Bronchial epithelial cell (primary cell): Measurements from ENCODE around the gene SYT12. TPM values are rescaled to one million over a fixed set of nuclear protein-coding genes. Genes with fewer than 3 reads are reported as not detected.

Source experiments
- DNase-seq: peaks from one replicate; pipeline ENCODE4 v3.0.0-alpha.2; 2010; ENCODE audit warnings: low read depth
- FAIRE-seq: peaks from 2 replicates; lab custom pipeline; 2011; peaks lifted over from hg19 to GRCh38; lab: Jason Lieb, UNC
- H3K27me3 ChIP-seq: 2 replicates; pipeline ENCODE4 v1.5.1; 2011; ENCODE audit warnings: low read length; ENCODE audit not compliant: control insufficient read depth, insufficient read depth
- H3K36me3 ChIP-seq: 2 replicates; pipeline ENCODE4 v1.5.1; 2011; ENCODE audit warnings: low read length; ENCODE audit not compliant: control insufficient read depth, insufficient read depth
- H3K4me3 ChIP-seq: 2 replicates; pipeline ENCODE4 v1.5.1; 2011; ENCODE audit warnings: mild to moderate bottlenecking, low read depth, low read length, control low read depth
- CTCF ChIP-seq: IDR thresholded peaks from 2 replicates; pipeline ENCODE4 v1.5.1; 2011; ENCODE audit warnings: mild to moderate bottlenecking, moderate library complexity, low read length, control low read depth, inconsistent platforms; ENCODE audit not compliant: insufficient read depth, severe bottlenecking
- total RNA-seq: library from RNA; depleted of rRNA; stranded (reverse); fragments of >200 nt; gene quantifications from 2 replicates; pipeline ENCODE4 v1.2.1, GENCODE V29; 2014

Gene SYT12
- total RNA-seq, 1 donor from 2014 or later, result 2.9 TPM

DNA sequence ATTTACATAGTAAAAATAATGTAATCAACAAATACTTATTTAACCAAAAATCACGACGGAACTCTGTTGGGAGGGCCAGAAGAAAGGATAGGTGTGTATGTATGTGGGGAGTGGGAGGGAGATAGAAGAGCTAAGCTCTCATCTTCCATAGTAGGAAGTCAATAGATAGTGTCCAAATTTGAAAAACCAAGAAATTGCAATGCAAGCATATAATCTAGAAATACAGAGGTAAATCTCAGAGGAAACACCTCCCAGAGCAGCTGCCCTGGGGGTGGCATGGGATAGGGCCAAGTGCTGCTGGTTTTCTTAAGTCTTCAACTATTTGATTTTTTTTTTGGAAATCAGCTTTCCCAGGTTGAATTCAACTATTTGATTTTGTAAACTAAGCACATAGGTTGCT, 30.9 kb upstream of the SYT12 start:
- DNase-seq, result no peak
- Histone ChIP-seq H3K36me3 (no peaks in the 10 kb centered on the region), H3K4me3 (no peak overlapping the region), H3K27me3 (no peaks in the 10 kb centered on the region)
- no peak for TF ChIP-seq CTCF
- no peak for FAIRE-seq

DNA sequence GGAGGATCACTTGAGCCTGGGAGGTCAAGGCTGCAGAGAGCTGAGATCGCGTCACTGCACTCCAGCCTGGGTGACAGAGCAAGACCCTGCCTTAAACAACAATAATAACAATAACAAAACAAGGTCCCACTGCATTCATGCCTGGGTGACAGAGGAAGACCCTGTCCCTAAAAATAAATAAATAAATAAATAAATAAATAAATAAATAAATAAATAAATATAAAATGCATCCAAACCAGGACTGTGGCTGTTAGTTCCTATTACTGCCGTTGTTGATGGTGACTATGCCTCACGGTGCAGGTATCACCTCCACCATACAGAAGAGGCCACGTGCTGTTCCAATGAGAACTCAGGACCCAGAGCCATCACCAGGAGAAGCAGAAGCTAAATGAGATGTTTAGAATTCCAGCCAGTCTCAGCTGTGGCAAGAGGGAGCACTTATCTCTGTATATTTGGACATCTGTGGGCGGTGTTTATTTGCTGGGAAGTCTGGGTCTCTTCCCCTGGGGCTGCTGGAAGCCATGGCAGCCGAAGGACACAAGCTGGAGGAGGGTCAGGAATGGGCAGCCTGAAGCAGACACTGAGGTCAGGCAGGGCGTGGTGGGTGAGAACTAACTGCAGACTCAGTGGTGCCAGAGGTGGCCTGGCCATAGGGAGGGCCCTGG, 26.2 kb upstream of the SYT12 start:
- Histone ChIP-seq H3K27me3 (no peaks in the 10 kb centered on the region), H3K36me3 (no peaks in the 10 kb centered on the region), H3K4me3 (no peak overlapping the region)
- no peak for TF ChIP-seq CTCF
- FAIRE-seq (no peak), DNase-seq (no peak)

DNA sequence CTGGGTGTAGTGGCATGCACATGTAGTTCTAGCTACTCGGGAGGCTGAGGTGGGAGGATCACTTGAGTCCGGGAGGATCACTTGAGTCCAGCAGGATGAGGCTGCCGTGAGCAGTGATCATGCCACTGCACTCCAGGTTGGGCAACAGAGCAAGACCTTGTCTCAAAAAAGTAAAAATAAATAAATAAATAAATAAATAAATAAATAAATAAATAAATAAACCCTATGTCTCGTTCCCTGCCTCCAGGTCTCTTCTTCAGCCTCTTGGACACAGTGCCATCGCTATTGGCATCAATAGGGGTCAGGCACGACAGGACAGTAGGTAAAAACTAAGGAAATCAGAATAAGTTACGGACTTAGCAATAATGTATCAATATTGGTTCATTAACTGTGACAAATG, 23.4 kb upstream of the SYT12 start:
- Histone ChIP-seq H3K27me3 (no peaks in the 10 kb centered on the region), H3K4me3 (no peak overlapping the region), H3K36me3 (no peaks in the 10 kb centered on the region)
- no peak for TF ChIP-seq CTCF
- no peak for DNase-seq
- no peak for FAIRE-seq

- no peaks in the 10 kb centered on the region for H3K27me3 ChIP-seq
- FAIRE-seq (no peak), DNase-seq (no peak)
- no peaks in the 10 kb centered on the region for H3K36me3 ChIP-seq
- H3K4me3 ChIP-seq, result no peak overlapping the region
- no peak for TF ChIP-seq CTCF
Measured at GRCh38 chr11:67001332-67001731, 21.6 kb upstream of the SYT12 start.

DNA sequence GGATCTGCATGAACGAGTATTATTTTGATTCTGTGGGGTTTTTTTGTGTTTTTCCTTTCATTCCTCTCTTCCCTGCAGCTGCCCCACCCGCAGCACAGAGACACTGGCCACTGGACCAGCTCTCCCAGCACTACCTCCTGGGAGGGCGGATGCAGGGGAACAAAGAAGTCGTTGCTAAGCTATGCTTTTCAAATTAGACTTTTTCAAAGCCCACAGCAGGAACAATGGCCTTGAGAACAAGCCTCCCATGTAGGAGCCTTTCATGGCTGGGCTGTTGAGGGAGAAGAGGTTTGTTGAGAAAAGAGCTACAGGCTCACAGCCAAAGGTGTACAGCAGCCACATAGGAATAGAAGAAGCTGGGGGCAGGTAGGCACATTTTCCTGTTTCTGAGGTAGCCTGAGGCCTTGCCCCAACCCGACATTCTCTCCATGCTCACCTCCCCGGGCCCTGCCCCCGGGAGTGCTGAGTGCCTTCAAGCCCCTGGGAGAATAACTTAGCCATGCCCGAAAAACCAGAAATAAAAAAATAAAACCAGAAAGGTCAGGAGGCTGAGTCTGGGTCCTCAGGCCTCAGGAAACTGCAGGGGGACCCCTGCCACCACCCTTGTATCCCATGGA, 20.5 kb upstream of the SYT12 start:
- no peak for FAIRE-seq
- no peaks in the 10 kb centered on the region for H3K36me3 ChIP-seq
- no peaks in the 10 kb centered on the region for H3K27me3 ChIP-seq
- DNase-seq, result no peak
- no peak overlapping the region for H3K4me3 ChIP-seq
- no peak for TF ChIP-seq CTCF
